GM12874 (cell line): ENCODE results near the gene TADA3.
A peak's percentile ranks its signal among the peaks of the same experiment; 100 is the strongest.

Experiments
- TF ChIP-seq, protein P1 (sequence below): IDR thresholded peaks from 2 replicates; pipeline ENCODE4 v1.5.1; 2011; ENCODE audit warnings: low read depth, mild to moderate bottlenecking, control low read depth, low read length, moderate library complexity; ENCODE audit not compliant: insufficient read depth

Gene TADA3

GRCh38 chr3:9831253-9831652 is 39.0 kb upstream of the TADA3 start:
- TF ChIP-seq, protein P1, sequence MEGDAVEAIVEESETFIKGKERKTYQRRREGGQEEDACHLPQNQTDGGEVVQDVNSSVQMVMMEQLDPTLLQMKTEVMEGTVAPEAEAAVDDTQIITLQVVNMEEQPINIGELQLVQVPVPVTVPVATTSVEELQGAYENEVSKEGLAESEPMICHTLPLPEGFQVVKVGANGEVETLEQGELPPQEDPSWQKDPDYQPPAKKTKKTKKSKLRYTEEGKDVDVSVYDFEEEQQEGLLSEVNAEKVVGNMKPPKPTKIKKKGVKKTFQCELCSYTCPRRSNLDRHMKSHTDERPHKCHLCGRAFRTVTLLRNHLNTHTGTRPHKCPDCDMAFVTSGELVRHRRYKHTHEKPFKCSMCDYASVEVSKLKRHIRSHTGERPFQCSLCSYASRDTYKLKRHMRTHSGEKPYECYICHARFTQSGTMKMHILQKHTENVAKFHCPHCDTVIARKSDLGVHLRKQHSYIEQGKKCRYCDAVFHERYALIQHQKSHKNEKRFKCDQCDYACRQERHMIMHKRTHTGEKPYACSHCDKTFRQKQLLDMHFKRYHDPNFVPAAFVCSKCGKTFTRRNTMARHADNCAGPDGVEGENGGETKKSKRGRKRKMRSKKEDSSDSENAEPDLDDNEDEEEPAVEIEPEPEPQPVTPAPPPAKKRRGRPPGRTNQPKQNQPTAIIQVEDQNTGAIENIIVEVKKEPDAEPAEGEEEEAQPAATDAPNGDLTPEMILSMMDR = no peak

DNA sequence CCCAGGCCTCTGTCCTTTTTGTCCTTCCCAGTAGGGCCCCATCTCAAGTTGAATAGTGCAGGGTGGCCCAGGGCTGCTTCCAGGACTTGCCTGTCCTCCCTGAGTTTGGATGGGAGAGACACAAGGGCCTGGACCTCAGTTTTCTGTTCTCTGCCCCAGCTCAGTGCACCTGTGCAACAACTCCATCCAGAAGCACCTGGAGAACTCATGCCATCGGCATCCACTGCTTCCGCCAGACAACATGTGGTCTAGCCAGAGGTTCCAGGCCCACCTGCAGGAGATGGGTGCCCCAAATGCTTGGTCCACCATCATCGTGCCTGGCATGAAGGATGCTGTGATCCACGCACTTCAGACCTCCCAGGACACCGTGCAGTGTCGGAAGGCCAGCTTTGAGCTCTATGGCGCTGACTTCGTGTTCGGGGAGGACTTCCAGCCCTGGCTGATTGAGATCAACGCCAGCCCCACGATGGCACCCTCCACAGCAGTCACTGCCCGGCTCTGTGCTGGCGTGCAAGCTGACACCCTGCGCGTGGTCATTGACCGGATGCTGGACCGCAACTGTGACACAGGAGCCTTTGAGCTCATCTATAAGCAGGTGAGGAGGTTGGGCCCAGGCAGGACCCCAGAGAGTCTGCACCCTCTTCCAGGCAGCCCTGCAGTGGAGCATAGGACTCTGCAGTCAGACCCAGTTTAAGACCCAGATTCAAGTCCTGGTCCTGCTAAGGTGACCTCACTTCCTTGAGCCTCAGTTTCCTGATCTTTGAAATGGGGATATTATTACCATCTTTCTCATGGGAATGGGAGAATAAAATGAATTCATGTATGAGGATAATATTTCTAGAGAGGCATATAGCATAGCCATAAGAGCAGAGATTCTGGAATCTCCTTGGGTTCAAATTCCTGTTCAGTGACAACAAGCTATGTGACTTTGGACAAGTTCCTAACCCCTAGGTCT is 36.8 kb upstream of the TADA3 start:
- TF ChIP-seq, protein P1 = no peak

GRCh38 chr3:9826815-9827573 is 34.7 kb upstream of the TADA3 start:
- TF ChIP-seq, protein P1 = peak; percentile 40

- TF ChIP-seq, protein P1 = no peak
Measured at GRCh38 chr3:9825451-9826040, 33.3 kb upstream of the TADA3 start.

DNA sequence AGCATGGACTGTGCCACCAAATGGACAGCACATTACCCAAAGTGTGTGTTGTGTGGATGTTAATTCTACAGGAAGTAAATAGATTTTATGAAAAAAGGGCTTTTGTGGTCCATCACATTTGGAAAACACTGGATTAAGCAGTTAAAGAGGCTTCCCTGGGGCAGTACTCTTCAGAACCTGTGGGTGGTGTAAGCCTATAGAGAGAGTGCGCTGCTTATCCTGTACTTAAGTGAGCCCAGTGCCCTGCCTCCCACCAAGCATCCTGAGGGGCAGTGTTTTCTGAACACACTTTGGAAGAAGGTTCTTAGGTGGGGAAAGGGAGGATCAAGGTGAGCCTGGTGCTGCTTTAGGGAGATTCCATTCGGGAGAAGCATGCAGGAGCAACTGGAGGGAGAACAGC is 28.7 kb upstream of the TADA3 start:
- TF ChIP-seq, protein P1 = no peak

DNA sequence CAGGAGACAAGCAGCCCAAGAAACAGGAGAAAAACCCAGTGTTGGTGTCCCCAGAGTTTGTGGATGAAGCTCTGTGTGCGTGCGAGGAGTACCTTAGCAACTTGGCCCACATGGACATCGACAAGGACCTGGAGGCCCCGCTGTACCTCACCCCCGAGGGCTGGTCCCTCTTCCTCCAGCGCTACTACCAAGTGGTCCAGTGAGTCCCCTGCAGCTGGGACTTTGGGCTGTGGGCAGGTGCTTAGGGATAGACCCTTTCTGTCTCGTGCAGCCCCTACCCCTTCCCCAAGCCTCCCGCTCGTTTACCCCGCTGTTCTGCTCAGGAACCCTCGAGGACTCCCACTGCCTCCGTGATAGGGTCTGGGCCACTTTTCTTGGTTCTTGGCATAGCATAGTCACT is 28.3 kb upstream of the TADA3 start:
- TF ChIP-seq, protein P1 = no peak
